SH-SY5Y (cell line): Measurements from ENCODE around the gene DUSP16.

Experiments used
- GATA2 ChIP-seq: IDR thresholded peaks from 2 replicates; pipeline ENCODE4 v1.6.1; 2011; ENCODE audit warnings: mild to moderate bottlenecking, low read depth, low read length
- GATA3 ChIP-seq: IDR thresholded peaks from 2 replicates; pipeline ENCODE4 v1.6.1; 2011; ENCODE audit warnings: low read depth, mild to moderate bottlenecking, low read length, moderate library complexity

The DUSP16 gene

GRCh38 chr12:12503384-12504078 is 59.1 kb downstream of the DUSP16 start:
- TF ChIP-seq GATA3 (no peak), GATA2 (no peak)

- TF ChIP-seq GATA2, result no peak
- no peak for TF ChIP-seq GATA3
Measured at GRCh38 chr12:12502815-12503151, 59.9 kb downstream of the DUSP16 start.

GRCh38 chr12:12501121-12501520 is 61.5 kb downstream of the DUSP16 start:
- TF ChIP-seq GATA2, result no peak
- no peak for TF ChIP-seq GATA3

GRCh38 chr12:12499909-12500604 is 62.6 kb downstream of the DUSP16 start:
- no peak for TF ChIP-seq GATA2
- no peak for TF ChIP-seq GATA3

- TF ChIP-seq GATA2, result no peak
- no peak for TF ChIP-seq GATA3
Measured at GRCh38 chr12:12498210-12498609, 64.5 kb downstream of the DUSP16 start.

GRCh38 chr12:12495536-12495935 is 67.1 kb downstream of the DUSP16 start:
- TF ChIP-seq GATA3 (no peak), GATA2 (no peak)

- TF ChIP-seq GATA3 (no peak), GATA2 (no peak)
Measured at GRCh38 chr12:12492547-12492946, 70.1 kb downstream of the DUSP16 start.

GRCh38 chr12:12491606-12492005 is 71.1 kb downstream of the DUSP16 start:
- TF ChIP-seq GATA3 (no peak), GATA2 (no peak)

GRCh38 chr12:12488823-12489550 is 73.7 kb downstream of the DUSP16 start:
- TF ChIP-seq GATA3 (no peak), GATA2 (no peak)

GRCh38 chr12:12488296-12488695 is 74.4 kb downstream of the DUSP16 start:
- TF ChIP-seq GATA2 (no peak), GATA3 (no peak)

GRCh38 chr12:12487490-12487889 is 75.2 kb downstream of the DUSP16 start:
- TF ChIP-seq GATA2 (no peak), GATA3 (no peak)

- TF ChIP-seq GATA3 (no peak), GATA2 (no peak)
Measured at GRCh38 chr12:12486661-12487240, 75.9 kb downstream of the DUSP16 start.

- no peak for TF ChIP-seq GATA2
- TF ChIP-seq GATA3, result no peak
Measured at GRCh38 chr12:12483438-12483837, 79.2 kb downstream of the DUSP16 start.

- TF ChIP-seq GATA3, result no peak
- no peak for TF ChIP-seq GATA2
Measured at GRCh38 chr12:12482959-12483358, 79.7 kb downstream of the DUSP16 start.
